Measurements from ENCODE around the gene OR6B3. TPM values are rescaled to one million over a fixed set of nuclear protein-coding genes. Genes with fewer than 3 reads are reported as not detected.

OR6B3 gene
- total RNA-seq, 2 donors from 2014 or later = not detected

Other genes starting within 250 kb of the OR6B3 start
- gene NDUFA10, start 28.2 kb downstream of the OR6B3 start, total RNA-seq = 100 to 1,000 TPM; 112 to 116 TPM
- not detected for gene OR6B2, start 23.1 kb downstream of the OR6B3 start, total RNA-seq
- 10 to 100 TPM; 73.1 to 81.5 TPM for gene COPS9, start 82.8 kb upstream of the OR6B3 start, total RNA-seq
- not detected for gene OTOS, start 87.1 kb upstream of the OR6B3 start, total RNA-seq